ENCODE data around the gene COL6A6.

GRCh38 chr3:130516645-130517512, at the start of gene COL6A6:
- no peak for TF ChIP-seq SUZ12 (IDR thresholded peaks at IDR 0.05)
- TF ChIP-seq FOXA1 (IDR thresholded peaks at IDR 0.05): no peak
- TF ChIP-seq ELF4 (IDR thresholded peaks at IDR 0.05): no peak
- TF ChIP-seq FOXM1 (IDR thresholded peaks at IDR 0.05; ENCODE audit: borderline replicate concordance): no peak

Measured in HEK293T (cell line).